Muscle layer of colon (tissue), 2 donors: Measurements from ENCODE around the gene BRD9.
A peak's percentile ranks its signal among the peaks of the same experiment; 100 is the strongest.

Experiments used
- H3K27ac ChIP-seq: one replicate; pipeline ENCODE4 v1.7.0; 2013; ENCODE audit warnings: low read depth, mild to moderate bottlenecking, low read length, moderate library complexity
- H3K27me3 ChIP-seq, 2 donors: one replicate each; pipeline ENCODE4 v1.7.0; 2013; ENCODE audit warnings: low read length in 2 of 2, mild to moderate bottlenecking in 2 of 2; ENCODE audit not compliant: insufficient read depth in 2 of 2, control insufficient read depth in 1 of 2
- H3K36me3 ChIP-seq: one replicate; pipeline ENCODE4 v1.7.0; 2013; ENCODE audit warnings: mild to moderate bottlenecking, low read length; ENCODE audit not compliant: insufficient read depth
- H3K4me1 ChIP-seq: one replicate; pipeline ENCODE4 v1.7.0; 2013; ENCODE audit warnings: mild to moderate bottlenecking, low read length; ENCODE audit not compliant: insufficient read depth
- H3K4me3 ChIP-seq, 2 donors: one replicate each; pipeline ENCODE4 v1.7.0; 2013; ENCODE audit warnings: low read length in 2 of 2, low read depth in 1 of 2, mild to moderate bottlenecking in 1 of 2, moderate library complexity in 1 of 2
- H3K9ac ChIP-seq: one replicate; pipeline ENCODE4 v1.7.0; 2013; ENCODE audit warnings: low read length
- H3K9me3 ChIP-seq: one replicate; pipeline ENCODE4 v1.7.0; 2013; ENCODE audit warnings: mild to moderate bottlenecking, low read length
- donor health status: abdominal sarcoma.
- donor health status: Adenocarcinoma of cecum.

Gene BRD9

GRCh38 chr5:909994-910768 is 17.6 kb upstream of the BRD9 start:
- Histone ChIP-seq H3K4me3 (no peak overlapping the region), H3K4me1 (no peaks in the 10 kb centered on the region), H3K27ac (no peak overlapping the region), H3K9ac (no peak overlapping the region), H3K27me3 (no peaks in the 10 kb centered on the region), H3K9me3 (no peaks in the 10 kb centered on the region), H3K36me3 (no peaks in the 10 kb centered on the region)

GRCh38 chr5:909086-909485 is 16.5 kb upstream of the BRD9 start:
- Histone ChIP-seq H3K36me3 (no peaks in the 10 kb centered on the region), H3K9me3 (no peaks in the 10 kb centered on the region), H3K4me1 (no peaks in the 10 kb centered on the region), H3K27ac (no peak overlapping the region), H3K4me3 (no peak overlapping the region), H3K27me3 (no peaks in the 10 kb centered on the region), H3K9ac (no peak overlapping the region)

DNA sequence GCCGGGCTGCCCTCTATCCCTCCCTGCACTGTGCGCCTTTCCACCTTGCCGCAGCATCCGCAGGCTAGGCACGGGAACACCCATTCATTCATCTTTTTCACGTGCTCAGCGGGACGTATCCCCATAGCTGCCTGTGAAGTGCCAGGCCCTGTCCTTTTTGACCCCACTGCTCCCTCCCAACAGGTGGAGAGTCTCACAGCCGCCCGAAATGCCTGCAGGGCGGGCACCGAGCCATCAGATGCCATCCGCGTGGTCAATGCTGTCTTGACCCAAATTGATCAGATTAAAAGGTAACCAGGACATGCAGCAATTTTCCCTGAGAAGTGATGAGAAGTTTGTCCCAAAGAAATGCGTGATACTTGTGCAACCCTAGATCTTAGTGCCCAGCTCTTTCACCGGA is 15.6 kb upstream of the BRD9 start:
- no peak overlapping the region for H3K9ac ChIP-seq
- H3K36me3 ChIP-seq = no peaks in the 10 kb centered on the region
- H3K27ac ChIP-seq = no peak overlapping the region
- no peaks in the 10 kb centered on the region for H3K4me1 ChIP-seq
- no peaks in the 10 kb centered on the region for H3K27me3 ChIP-seq
- no peaks in the 10 kb centered on the region for H3K9me3 ChIP-seq
- H3K4me3 ChIP-seq = no peak overlapping the region

GRCh38 chr5:907366-907910 is 14.8 kb upstream of the BRD9 start:
- Histone ChIP-seq H3K27ac (no peak overlapping the region), H3K4me3 (no peak overlapping the region), H3K9ac (no peak overlapping the region), H3K27me3 (no peaks in the 10 kb centered on the region), H3K36me3 (no peaks in the 10 kb centered on the region), H3K4me1 (no peaks in the 10 kb centered on the region), H3K9me3 (no peaks in the 10 kb centered on the region)

DNA sequence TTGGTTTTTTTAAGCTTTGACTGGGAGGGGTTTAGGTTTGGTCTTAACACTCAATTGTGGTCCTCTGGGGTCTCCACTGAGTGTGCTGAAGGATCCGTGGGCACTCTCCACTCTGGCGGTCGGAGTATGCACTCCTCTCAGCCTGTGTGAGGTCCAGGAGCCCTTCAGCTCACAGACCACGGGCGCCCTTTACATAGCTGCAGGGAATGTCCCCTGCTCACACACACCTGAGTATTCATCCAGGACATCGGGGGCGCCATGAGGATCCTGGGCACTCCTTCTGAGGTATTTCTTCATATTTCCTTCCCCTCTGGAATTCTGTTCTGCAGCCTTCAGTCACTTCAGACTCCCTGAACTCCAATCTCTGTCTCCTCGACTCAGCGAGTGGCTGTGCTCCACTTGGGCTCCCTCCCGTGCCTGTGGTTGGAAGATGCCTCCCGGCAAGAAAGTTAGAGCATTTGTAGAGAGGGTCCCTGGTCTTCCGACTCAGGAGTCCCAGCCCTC is 12.6 kb upstream of the BRD9 start:
- H3K27me3 ChIP-seq = no peaks in the 10 kb centered on the region
- H3K27ac ChIP-seq = no peak overlapping the region
- no peak overlapping the region for H3K9ac ChIP-seq
- no peaks in the 10 kb centered on the region for H3K9me3 ChIP-seq
- no peaks in the 10 kb centered on the region for H3K4me1 ChIP-seq
- H3K36me3 ChIP-seq = no peaks in the 10 kb centered on the region
- no peak overlapping the region for H3K4me3 ChIP-seq

DNA sequence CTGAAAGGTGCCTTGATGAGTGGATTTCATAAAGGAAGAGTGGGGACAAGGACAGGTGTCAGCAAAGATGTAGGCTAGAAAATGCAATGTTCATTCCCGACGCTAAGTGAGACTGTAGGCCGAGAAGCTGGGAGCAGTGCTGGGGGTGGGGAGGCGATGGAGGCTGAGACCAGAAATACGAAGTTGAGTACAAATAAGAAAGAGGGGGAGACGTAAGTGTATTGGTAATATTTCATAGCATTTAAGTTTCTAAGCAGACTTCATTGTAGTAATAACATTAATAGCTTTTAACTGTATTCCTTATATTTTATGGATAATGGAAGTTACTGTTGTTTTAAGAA is 11.1 kb upstream of the BRD9 start:
- H3K9ac ChIP-seq = no peak overlapping the region
- no peak overlapping the region for H3K4me3 ChIP-seq
- no peaks in the 10 kb centered on the region for H3K36me3 ChIP-seq
- H3K4me1 ChIP-seq = no peaks in the 10 kb centered on the region
- no peaks in the 10 kb centered on the region for H3K27me3 ChIP-seq
- no peaks in the 10 kb centered on the region for H3K9me3 ChIP-seq
- no peak overlapping the region for H3K27ac ChIP-seq

- Histone ChIP-seq H3K27me3 (no peaks in the 10 kb centered on the region), H3K36me3 (no peaks in the 10 kb centered on the region), H3K9ac (no peak overlapping the region), H3K4me3 (no peak overlapping the region), H3K9me3 (no peaks in the 10 kb centered on the region), H3K27ac (no peak overlapping the region), H3K4me1 (no peaks in the 10 kb centered on the region)
Observed at GRCh38 chr5:902129-902916, 9.7 kb upstream of the BRD9 start.

DNA sequence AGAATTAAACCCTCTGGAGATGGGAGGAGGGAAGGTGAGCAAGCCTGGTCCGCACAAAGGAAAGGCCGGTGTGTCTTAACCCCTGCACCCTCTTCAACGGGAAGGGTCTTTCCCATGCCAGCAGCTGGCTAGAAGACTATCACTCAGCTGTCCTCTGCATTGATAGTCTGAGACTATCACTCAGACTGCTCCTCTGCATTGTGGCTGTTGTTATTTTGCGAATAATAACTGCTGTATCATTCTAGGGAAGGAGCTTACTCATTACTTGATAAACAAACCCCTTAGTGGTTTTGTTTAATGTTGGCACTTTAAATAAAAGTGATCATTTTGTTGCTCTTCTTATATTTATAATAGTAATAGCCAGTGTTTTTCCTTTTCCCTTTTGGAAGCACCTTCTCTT is 8.2 kb upstream of the BRD9 start:
- Histone ChIP-seq H3K9me3 (no peaks in the 10 kb centered on the region), H3K27ac (no peak overlapping the region), H3K4me3 (no peak overlapping the region), H3K36me3 (no peaks in the 10 kb centered on the region), H3K27me3 (no peaks in the 10 kb centered on the region), H3K4me1 (no peaks in the 10 kb centered on the region), H3K9ac (no peak overlapping the region)

DNA sequence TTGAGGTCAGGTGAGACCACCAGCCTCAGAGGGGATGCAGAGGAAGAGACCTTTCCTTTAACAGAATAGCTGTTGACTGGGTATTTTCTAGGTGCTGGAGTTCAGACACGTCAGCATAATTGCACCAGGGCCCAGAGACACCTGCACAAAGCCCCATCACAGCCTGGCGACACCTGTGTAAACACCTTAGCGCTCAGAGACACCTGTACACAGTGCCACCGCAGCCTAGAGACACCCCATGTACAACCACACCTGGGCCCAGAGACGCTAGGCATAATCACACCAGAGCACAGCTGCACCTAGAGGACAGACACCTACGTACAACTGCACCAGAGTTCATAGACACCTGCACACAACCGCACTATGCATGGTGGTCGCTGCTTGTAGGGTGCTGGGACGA is 1.1 kb upstream of the BRD9 start:
- H3K4me1 ChIP-seq = peaks cover 16% of the 10 kb centered on the region
- peak overlapping the region in 1 of 2 donors; percentile 87 for H3K4me3 ChIP-seq
- peaks cover 16% of the 10 kb centered on the region for H3K36me3 ChIP-seq
- no peak overlapping the region for H3K9ac ChIP-seq
- no peaks in the 10 kb centered on the region for H3K27me3 ChIP-seq
- H3K27ac ChIP-seq = no peak overlapping the region
- H3K9me3 ChIP-seq = no peaks in the 10 kb centered on the region

DNA sequence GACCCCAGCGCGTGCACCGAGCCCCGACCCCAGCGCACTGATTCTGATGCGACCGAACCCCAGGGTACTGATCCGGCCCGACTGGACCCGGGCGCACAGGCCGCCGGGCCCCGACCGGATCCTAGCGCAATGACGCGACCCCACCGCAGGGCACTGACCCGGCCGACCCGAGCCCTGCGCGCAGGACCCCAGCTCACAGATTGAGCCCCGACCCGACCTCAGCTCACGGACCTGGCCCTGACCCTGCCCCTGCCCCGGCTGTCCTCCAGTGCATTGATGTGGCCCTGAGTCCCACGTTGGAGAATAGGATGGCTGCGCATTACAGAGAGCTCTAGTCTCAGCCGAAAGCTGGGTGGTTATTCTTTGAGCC is 521 bp upstream of the BRD9 start:
- H3K9me3 ChIP-seq = no peaks in the 10 kb centered on the region
- peaks cover 22% of the 10 kb centered on the region for H3K36me3 ChIP-seq
- H3K9ac ChIP-seq = no peak overlapping the region

DNA sequence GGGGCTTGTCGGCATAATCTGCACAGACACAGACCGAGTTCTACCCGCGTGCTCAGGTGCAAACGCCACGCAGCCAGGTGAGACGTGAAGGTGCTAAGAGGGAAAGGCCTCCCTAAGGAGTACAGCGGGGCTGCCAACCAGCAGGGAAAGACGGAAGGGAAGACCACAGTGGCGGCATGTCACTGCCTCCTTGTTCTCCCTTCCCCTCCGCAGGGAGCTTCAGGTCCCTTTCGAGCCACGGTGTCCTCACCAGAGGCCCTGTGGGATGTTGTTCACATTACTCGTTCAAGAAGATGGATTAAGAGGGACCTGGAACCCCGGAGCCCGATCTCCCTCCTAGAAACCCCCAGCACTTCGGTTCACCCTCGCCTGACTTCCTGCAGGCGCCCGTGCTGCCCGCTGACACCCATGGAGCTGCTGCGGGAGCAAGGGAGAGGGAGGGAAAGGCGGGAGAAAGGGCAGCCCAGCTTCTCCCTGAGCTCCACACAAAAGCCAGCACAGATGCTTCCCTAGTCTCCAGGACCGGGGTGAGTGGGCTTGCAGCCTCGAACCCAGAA is 686 bp downstream of the BRD9 start:
- peak overlapping the region; percentile 95 for H3K27ac ChIP-seq
- H3K4me1 ChIP-seq = peaks cover 16% of the 10 kb centered on the region
- no peaks in the 10 kb centered on the region for H3K9me3 ChIP-seq
- H3K36me3 ChIP-seq = peaks cover 33% of the 10 kb centered on the region
- peak overlapping the region; percentile 75 to 87 for H3K4me3 ChIP-seq
- H3K27me3 ChIP-seq = no peaks in the 10 kb centered on the region
- H3K9ac ChIP-seq = peak overlapping the region; percentile 65

More for the DNA sequence above, 521 bp upstream of the BRD9 start:
- H3K4me1 ChIP-seq = peaks cover 16% of the 10 kb centered on the region
- H3K27ac ChIP-seq = no peak overlapping the region
- peak overlapping the region; percentile 75 to 87 for H3K4me3 ChIP-seq
- no peaks in the 10 kb centered on the region for H3K27me3 ChIP-seq
